Measurements from ENCODE around the gene ASCC1.

The ASCC1 gene

DNA sequence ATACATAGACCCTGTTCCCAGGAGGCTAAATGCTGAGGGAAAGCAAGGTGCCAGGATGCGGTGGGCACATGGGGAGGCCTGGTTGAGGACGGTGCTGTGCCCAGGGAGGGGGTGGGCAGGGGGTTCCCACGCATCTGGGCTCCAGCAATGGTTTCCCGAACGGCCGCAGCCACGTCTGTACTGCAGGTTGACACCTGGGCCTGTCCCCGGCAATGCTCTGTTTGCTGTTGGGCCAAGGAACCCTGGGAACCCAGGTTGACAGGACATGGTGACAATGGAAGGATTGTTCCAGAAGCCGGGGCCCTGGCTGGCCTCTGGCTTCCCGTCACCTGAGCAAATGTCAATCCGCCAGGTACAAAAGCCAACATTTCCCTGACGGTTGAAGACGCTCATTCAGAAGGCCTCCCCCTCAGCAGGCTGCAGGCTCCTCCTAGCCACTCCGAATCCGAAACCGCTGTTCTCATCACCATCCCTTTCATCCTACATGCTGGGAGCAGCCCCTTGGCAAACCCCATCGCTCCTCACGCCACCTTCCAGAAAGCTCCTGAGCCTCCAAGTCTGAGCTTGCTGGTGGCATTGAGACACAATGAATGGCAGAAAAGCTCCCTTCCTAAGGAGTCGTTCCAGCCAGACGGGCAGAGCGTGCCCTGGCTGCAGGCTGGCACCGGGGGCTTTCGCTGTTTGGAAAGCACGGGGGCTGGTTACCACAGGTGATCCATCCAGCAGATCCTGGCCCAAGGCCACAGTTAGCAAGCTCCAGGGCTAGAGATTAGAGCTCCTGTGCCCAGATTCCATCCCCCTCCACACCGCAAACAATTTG, 158.9 kb downstream of the ASCC1 start:
- ATAC-seq (no peak), DNase-seq (no peak)
- Mint-ChIP-seq H3K27ac (no peak overlapping the region), H3K27me3 (no peaks in the 10 kb centered on the region), H3K36me3 (ENCODE audit: low read depth) (peaks cover 4% of the 10 kb centered on the region), H3K9me3 (no peaks in the 10 kb centered on the region), H3K4me3 (no peak overlapping the region), H3K4me1 (peaks cover 29% of the 10 kb centered on the region)

DNA sequence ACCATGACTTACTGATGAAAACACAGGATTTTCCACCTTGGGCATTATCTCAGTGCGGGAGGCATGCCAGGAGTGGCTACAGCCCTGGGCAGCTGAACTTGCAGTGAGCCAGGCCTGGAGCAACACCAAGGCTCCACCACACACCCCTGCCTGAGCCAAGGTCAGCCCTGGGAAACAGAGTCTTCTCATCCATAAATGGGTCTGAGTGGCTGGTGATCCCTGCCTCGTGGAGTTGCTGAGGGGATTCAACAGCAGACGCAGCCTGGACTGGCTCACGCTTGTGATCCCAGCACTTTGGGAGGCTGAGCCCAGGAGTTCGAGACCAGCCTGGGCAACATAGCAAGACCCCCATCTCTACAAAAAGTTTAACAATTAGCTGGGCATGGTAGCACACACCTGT, 160.0 kb downstream of the ASCC1 start:
- Mint-ChIP-seq H3K4me3 (no peak overlapping the region), H3K27me3 (no peaks in the 10 kb centered on the region), H3K36me3 (ENCODE audit: low read depth) (no peaks in the 10 kb centered on the region), H3K27ac (no peak overlapping the region), H3K9me3 (no peaks in the 10 kb centered on the region), H3K4me1 (peaks cover 29% of the 10 kb centered on the region)
- DNase-seq: no peak
- no peak for ATAC-seq

DNA sequence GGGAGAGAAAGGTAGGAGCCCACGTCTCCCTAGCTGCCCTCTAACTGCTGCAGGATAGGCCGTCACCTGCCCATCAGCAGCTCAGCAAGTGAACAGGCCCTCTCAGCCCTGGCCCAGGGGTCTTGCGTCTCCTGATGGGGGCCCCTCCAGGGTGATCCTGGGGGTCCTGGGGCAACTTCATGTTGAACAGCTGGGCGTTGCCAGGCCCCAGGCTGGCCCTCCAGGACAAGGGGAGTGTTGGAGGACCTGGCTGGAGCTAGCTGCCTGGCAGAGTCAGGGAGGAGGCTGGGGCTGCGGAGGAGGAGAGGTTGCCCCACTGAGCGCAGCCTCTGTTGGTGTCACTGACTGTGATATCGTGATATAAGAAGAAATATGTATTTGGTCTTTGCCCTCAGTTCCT, 162.4 kb downstream of the ASCC1 start:
- ATAC-seq: no peak
- no peaks in the 10 kb centered on the region for H3K9me3 Mint-ChIP-seq
- H3K4me3 Mint-ChIP-seq: no peak overlapping the region

DNA sequence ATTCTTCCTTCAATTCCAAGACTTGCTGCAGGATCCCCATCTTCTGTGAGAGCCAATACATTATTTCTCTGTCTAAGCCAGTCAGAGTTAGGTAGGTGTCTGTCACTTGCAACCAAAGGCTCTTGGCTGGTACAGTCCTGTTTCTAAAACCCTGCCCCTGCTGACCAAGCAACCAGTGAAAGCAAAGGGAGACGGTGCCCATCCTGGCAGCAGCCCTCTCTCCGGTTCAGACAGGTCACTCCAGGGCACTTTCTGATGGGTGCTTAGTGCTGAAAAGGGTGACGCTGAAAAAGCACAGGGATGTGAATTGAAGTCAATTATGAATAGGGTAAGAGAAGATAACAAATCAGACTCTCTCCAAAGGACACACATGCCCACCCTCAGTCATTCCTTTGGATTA, 165.2 kb downstream of the ASCC1 start:
- Mint-ChIP-seq H3K4me1 (peaks cover 28% of the 10 kb centered on the region), H3K4me3 (no peak overlapping the region), H3K27me3 (no peaks in the 10 kb centered on the region)

More for the DNA sequence above, 162.4 kb downstream of the ASCC1 start:
- H3K4me1 Mint-ChIP-seq: peaks cover 25% of the 10 kb centered on the region
- no peak overlapping the region for H3K27ac Mint-ChIP-seq
- no peaks in the 10 kb centered on the region for H3K27me3 Mint-ChIP-seq
- DNase-seq: no peak
- peaks cover 4% of the 10 kb centered on the region for H3K36me3 Mint-ChIP-seq (ENCODE audit: low read depth)

DNA sequence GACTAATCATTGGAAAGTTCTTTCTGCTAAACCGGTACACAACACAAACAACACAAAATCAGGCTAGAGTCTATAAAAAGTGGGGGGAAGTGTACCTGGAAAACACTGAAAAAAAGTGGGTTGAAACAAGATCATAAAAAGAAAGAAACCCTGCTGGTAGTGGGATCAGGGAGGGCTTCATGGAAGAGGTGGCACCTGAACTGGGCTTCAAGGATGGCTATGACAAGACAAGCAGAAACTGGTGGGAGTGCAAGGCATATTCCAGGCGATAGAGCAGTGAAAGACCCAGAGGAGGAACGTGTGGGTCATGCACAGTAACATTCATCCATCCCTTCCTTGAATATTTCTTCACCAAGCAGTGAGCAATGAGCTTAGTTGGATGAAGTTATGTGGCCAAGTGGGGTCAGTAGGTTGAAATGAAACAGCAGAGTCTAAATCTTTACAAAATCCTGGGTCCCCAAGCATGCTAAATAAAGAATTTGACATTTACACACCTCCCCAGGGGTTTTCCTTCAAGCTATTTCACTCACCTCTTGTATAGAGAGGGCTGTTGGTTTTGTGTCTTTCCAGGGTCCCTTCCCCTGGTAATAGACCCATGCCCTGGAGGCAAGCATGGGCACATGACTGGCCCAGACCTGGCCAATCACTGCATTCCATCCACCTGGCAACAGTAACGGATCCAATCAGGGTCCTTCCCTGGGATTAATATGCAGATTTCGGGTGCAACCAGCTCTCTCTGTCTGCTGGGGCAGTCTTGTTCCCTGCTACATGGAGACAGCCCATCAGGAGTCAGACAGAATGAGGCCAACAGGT, 165.9 kb downstream of the ASCC1 start:
- H3K27ac Mint-ChIP-seq: peak overlapping the region; percentile 36
- H3K4me3 Mint-ChIP-seq: no peak overlapping the region
- no peaks in the 10 kb centered on the region for H3K9me3 Mint-ChIP-seq
- ATAC-seq (peak; percentile 33), DNase-seq (no peak)
- H3K4me1 Mint-ChIP-seq: peaks cover 31% of the 10 kb centered on the region
- peaks cover 4% of the 10 kb centered on the region for H3K36me3 Mint-ChIP-seq (ENCODE audit: low read depth)
- no peaks in the 10 kb centered on the region for H3K27me3 Mint-ChIP-seq

More for the DNA sequence above, 165.2 kb downstream of the ASCC1 start:
- no peak for ATAC-seq
- no peak overlapping the region for H3K27ac Mint-ChIP-seq
- no peak for DNase-seq
- H3K36me3 Mint-ChIP-seq (ENCODE audit: low read depth): peaks cover 4% of the 10 kb centered on the region
- H3K9me3 Mint-ChIP-seq: no peaks in the 10 kb centered on the region

DNA sequence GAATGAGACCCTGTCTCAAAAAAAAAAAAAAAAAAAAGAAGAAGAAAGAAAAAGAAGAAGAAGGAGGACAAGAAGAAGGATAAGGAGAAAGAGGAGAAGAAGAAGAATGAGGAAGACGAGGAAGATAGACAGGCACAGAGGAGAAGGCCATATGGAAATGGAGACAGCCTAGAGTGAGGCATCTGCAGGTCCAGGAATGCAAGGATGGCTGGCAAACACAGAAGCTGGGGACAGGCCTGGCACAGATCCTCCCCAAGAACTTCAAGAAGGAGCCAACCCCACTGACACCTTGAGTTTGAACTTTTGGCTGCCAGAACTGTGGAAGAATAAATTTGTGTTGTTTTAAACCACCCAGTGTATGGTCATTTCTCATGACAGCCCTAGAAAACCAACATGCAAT, 166.6 kb downstream of the ASCC1 start:
- H3K4me1 Mint-ChIP-seq: peaks cover 26% of the 10 kb centered on the region
- DNase-seq (no peak), ATAC-seq (no peak)
- peaks cover 4% of the 10 kb centered on the region for H3K36me3 Mint-ChIP-seq (ENCODE audit: low read depth)
- H3K9me3 Mint-ChIP-seq: no peaks in the 10 kb centered on the region
- H3K27me3 Mint-ChIP-seq: no peaks in the 10 kb centered on the region
- H3K4me3 Mint-ChIP-seq: no peak overlapping the region
- no peak overlapping the region for H3K27ac Mint-ChIP-seq

DNA sequence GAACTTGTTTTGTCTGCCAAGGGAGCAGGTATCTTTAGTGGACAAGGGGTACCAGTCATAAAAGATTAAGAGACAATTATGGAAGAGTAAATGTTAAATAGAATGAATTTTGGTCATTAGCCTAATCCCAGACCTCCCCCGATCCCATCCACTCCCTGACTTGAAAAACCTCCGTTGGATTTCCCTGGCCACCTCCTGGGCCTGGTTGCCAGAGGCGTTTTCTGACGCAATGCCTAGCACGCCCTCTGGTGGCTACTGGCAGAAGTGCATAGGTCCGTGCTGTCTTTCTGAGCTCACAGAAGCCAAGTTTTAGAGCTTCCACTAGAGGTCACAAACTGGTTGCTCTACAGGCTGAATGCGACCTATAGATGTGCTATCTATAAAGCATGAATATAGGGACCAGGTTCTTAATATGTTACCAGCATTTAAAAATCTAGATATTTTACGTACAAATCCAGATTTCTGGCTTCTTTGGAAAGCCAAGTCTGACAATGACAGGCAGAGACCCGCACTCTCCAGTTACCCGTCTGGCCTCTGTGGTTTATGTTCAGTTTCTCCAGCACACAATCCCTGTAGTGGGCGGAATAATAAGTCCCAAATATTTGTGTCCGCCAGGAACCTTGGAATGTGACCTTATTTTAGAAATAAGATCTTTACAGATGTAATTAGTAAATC, 167.5 kb downstream of the ASCC1 start:
- DNase-seq: peak; percentile 96
- no peak overlapping the region for H3K4me3 Mint-ChIP-seq

More for the DNA sequence above, 167.5 kb downstream of the ASCC1 start:
- Mint-ChIP-seq H3K27me3 (no peaks in the 10 kb centered on the region), H3K36me3 (ENCODE audit: low read depth) (peaks cover 4% of the 10 kb centered on the region), H3K4me1 (peaks cover 26% of the 10 kb centered on the region), H3K27ac (no peak overlapping the region), H3K9me3 (no peaks in the 10 kb centered on the region)
- ATAC-seq: peak; percentile 94
